Endothelial cell of umbilical vein (primary cell): ENCODE results near the gene EPHX1. TPM values are rescaled to one million over a fixed set of nuclear protein-coding genes. Genes with fewer than 3 reads are reported as not detected.

Experiments
- BruUV-seq: library from RNA; stranded (reverse); fragments of 400-500 nt; replicated peaks from 2 replicates; lab custom pipeline; 2021; lab: Mats Ljungman, UMichigan
- CTCF ChIA-PET: fragments of 300-600, 350-600 bp; sonication (Branson Sonifier 250); formaldehyde crosslinking; loops from one replicate; lab custom pipeline; 2021; ENCODE audit warnings: antibody characterized with exemption, inconsistent platforms; lab: Charles Lee
- POLR2A ChIA-PET: fragments of 300-600, 350-600 bp; sonication (Branson Sonifier 250); formaldehyde crosslinking; loops from one replicate; lab custom pipeline; 2021; ENCODE audit warnings: antibody characterized with exemption, inconsistent platforms; lab: Charles Lee
- DNase-seq: peaks from one replicate; pipeline ENCODE4 v3.0.0-alpha.2; 2011; ENCODE audit warnings: low read depth, low spot score
- FAIRE-seq: peaks from 2 replicates; lab custom pipeline; 2011; peaks lifted over from hg19 to GRCh38; lab: Jason Lieb, UNC
- H2AFZ ChIP-seq: 2 replicates; pipeline ENCODE4 v1.6.0; 2012; ENCODE audit warnings: low read depth, low read length, control low read depth, inconsistent platforms
- H3K27ac ChIP-seq: 2 replicates; pipeline ENCODE4 v1.5.1; 2011; ENCODE audit warnings: low read depth, mild to moderate bottlenecking, control low read depth, low read length, moderate library complexity; ENCODE audit not compliant: insufficient read depth
- H3K27me3 ChIP-seq, 2 experiments: 2 replicates each; pipeline versions ENCODE4 v1.6.0 to v1.6.1; 2011; ENCODE audit warnings: low read length in 2 of 2, mixed read lengths in 1 of 2; ENCODE audit not compliant: control insufficient read depth in 2 of 2, insufficient read depth in 2 of 2
- H3K36me3 ChIP-seq, 2 experiments: 2 replicates in 1 of 2; 3 replicates in 1 of 2; pipeline ENCODE4 v1.5.1; 2011; ENCODE audit warnings: low read length in 2 of 2, mild to moderate bottlenecking in 1 of 2, moderate library complexity in 1 of 2; ENCODE audit not compliant: control insufficient read depth in 2 of 2, insufficient read depth in 2 of 2; ENCODE audit errors: extremely low read depth in 1 of 2
- H3K4me1 ChIP-seq: 3 replicates; pipeline ENCODE4 v1.5.1; 2011; ENCODE audit warnings: mild to moderate bottlenecking, low read length; ENCODE audit not compliant: control insufficient read depth, insufficient read depth; ENCODE audit errors: extremely low read depth
- H3K4me2 ChIP-seq: 2 replicates; pipeline ENCODE4 v1.6.1; 2011; ENCODE audit warnings: low read length, control low read depth, mixed read lengths; ENCODE audit not compliant: insufficient read depth
- H3K4me3 ChIP-seq, 3 experiments: fragments of 200-600 bp in 1 of 3; sonication (generic), shearing (Covaris generic) in 1 of 3; replicated peaks in 1 of 3; 2 replicates each; pipeline ENCODE4 v1.5.1; 2011 to 2016; ENCODE audit warnings: control low read depth in 3 of 3, low read length in 3 of 3, mild to moderate bottlenecking in 2 of 3, inconsistent platforms in 1 of 3, low read depth in 1 of 3, moderate library complexity in 1 of 3; ENCODE audit not compliant: insufficient read depth in 1 of 3
- H3K79me2 ChIP-seq: 2 replicates; pipeline ENCODE4 v1.6.0; 2012; ENCODE audit warnings: low read length, inconsistent platforms; ENCODE audit not compliant: control insufficient read depth, insufficient read depth
- H3K9ac ChIP-seq: replicated peaks from 2 replicates; pipeline ENCODE3; 2011; ENCODE audit warnings: low read length, control low read depth; ENCODE audit not compliant: insufficient read depth; ENCODE audit errors: extremely low read depth
- H3K9me1 ChIP-seq: replicated peaks from 3 replicates; pipeline ENCODE4 v1.6.0; 2011; ENCODE audit warnings: mild to moderate bottlenecking, low read length; ENCODE audit not compliant: control insufficient read depth, insufficient read depth; ENCODE audit errors: extremely low read depth
- H3K9me3 ChIP-seq: replicated peaks from 2 replicates; pipeline ENCODE4 v1.5.1; 2012; ENCODE audit warnings: low read length, inconsistent platforms; ENCODE audit not compliant: control insufficient read depth, insufficient read depth
- H4K20me1 ChIP-seq: replicated peaks from 2 replicates; pipeline ENCODE3; 2011; ENCODE audit warnings: mild to moderate bottlenecking, low read length; ENCODE audit not compliant: control insufficient read depth, insufficient read depth; ENCODE audit errors: extremely low read depth
- EZH2 ChIP-seq: IDR thresholded peaks from 2 replicates; pipeline ENCODE4 v1.6.1; 2012; ENCODE audit warnings: borderline replicate concordance, low read depth, mild to moderate bottlenecking, moderate library complexity, low read length, inconsistent platforms; ENCODE audit not compliant: severe bottlenecking
- FOS ChIP-seq: IDR thresholded peaks from 2 replicates; pipeline ENCODE4 v1.6.1; 2011; ENCODE audit warnings: mild to moderate bottlenecking, low read length, moderate library complexity, borderline replicate concordance; ENCODE audit not compliant: insufficient read depth
- GATA2 ChIP-seq: IDR thresholded peaks from 2 replicates; pipeline ENCODE4 v1.7.0; 2011; ENCODE audit warnings: low read depth, mild to moderate bottlenecking, moderate library complexity, mixed read lengths, low read length; ENCODE audit not compliant: insufficient read length, insufficient read depth
- JUN ChIP-seq: IDR thresholded peaks from 2 replicates; pipeline ENCODE4 v1.6.1; 2011; ENCODE audit warnings: borderline replicate concordance, low read depth; ENCODE audit not compliant: insufficient read length, insufficient read depth
- MAX ChIP-seq: IDR thresholded peaks from 2 replicates; pipeline ENCODE4 v1.6.1; 2011; ENCODE audit not compliant: insufficient read depth, insufficient read length
- MYC ChIP-seq: IDR thresholded peaks from one replicate; pipeline ENCODE4 v1.6.1; 2011; ENCODE audit warnings: mild to moderate bottlenecking, low read depth, low read length
- POLR2A ChIP-seq: IDR thresholded peaks from 2 replicates; pipeline ENCODE4 v1.6.1; 2012; ENCODE audit warnings: low read depth, mild to moderate bottlenecking, control low read depth, low read length
- POLR2AphosphoS5 ChIP-seq: IDR thresholded peaks from 2 replicates; pipeline ENCODE4 v1.6.1; 2012; ENCODE audit warnings: low read depth, mild to moderate bottlenecking, control low read depth, low read length, moderate library complexity; ENCODE audit not compliant: insufficient read depth
- dilution Hi-C: fragments of 300-500 bp; cut with MboI; formaldehyde crosslinking; loops from one replicate; pipeline ENCODE4 v1.15.0; 2019; ENCODE audit warnings: low sequenced_read_pairs; ENCODE audit not compliant: extremely low pct_ligation_motif_present
- intact Hi-C: fragments of 100-400 bp; cut with micrococcal nuclease; formaldehyde crosslinking; loops from one replicate; pipeline ENCODE4 v1.10.0; 2022
- polyA plus RNA-seq, 4 experiments: library from polyadenylated mRNA; depleted of rRNA in 3 of 4; stranded (reverse) in 3 of 4; unstranded in 1 of 4; fragments of >200 nt; gene quantifications; 2 replicates each; pipeline versions ENCODE4 v1.2.1 to v1.2.3, GENCODE V29; 2011 to 2012; ENCODE audit warnings: missing spikeins in 1 of 4
- total RNA-seq: library from RNA; stranded (reverse); gene quantifications from 2 replicates; pipeline ENCODE4 v1.2.3, GENCODE V29; 2021
- TF ChIP-seq, protein P1 (sequence below), 2 donors: IDR thresholded peaks; 1 replicate in 1 of 2; 2 replicates in 1 of 2; pipeline ENCODE4 v1.5.1; 2011; ENCODE audit warnings: low read length in 2 of 2, mild to moderate bottlenecking in 2 of 2, moderate library complexity in 2 of 2, control low read depth in 1 of 2, inconsistent platforms in 1 of 2, low read depth in 1 of 2; ENCODE audit not compliant: insufficient read depth in 1 of 2; ENCODE audit errors: extremely low read depth in 1 of 2

EPHX1 gene
- total and polyA plus RNA-seq, 2 donors (not counting 3 experiments of a cell fraction or from before 2014, with no cell fraction given): 23.7 to 25.2 TPM

- CTCF ChIA-PET: interaction anchor here (1.0 to 2.8 kb wide), 2 partner anchors 114 to 163 kb away, joined by 5 to 11 read pairs; partner anchors contain the start of gene ENAH
Measured at GRCh38 chr1:225765982-225766674, 43.8 kb upstream of the EPHX1 start.

More at GRCh38 chr1:225765982-225766674, 43.8 kb upstream of the EPHX1 start:
- dilution Hi-C loops: no loop called here
- H3K27me3 ChIP-seq: no peaks in the 10 kb centered on the region
- H4K20me1 ChIP-seq: no peaks in the 10 kb centered on the region
- no peak overlapping the region for H3K4me3 ChIP-seq
- H3K9me3 ChIP-seq: no peaks in the 10 kb centered on the region
- FAIRE-seq: no peak
- no peak overlapping the region for H3K4me2 ChIP-seq
- no peaks in the 10 kb centered on the region for H3K79me2 ChIP-seq
- TF ChIP-seq EZH2: no peak
- no peak for TF ChIP-seq MYC
- TF ChIP-seq GATA2: no peak
- TF ChIP-seq, protein P1, sequence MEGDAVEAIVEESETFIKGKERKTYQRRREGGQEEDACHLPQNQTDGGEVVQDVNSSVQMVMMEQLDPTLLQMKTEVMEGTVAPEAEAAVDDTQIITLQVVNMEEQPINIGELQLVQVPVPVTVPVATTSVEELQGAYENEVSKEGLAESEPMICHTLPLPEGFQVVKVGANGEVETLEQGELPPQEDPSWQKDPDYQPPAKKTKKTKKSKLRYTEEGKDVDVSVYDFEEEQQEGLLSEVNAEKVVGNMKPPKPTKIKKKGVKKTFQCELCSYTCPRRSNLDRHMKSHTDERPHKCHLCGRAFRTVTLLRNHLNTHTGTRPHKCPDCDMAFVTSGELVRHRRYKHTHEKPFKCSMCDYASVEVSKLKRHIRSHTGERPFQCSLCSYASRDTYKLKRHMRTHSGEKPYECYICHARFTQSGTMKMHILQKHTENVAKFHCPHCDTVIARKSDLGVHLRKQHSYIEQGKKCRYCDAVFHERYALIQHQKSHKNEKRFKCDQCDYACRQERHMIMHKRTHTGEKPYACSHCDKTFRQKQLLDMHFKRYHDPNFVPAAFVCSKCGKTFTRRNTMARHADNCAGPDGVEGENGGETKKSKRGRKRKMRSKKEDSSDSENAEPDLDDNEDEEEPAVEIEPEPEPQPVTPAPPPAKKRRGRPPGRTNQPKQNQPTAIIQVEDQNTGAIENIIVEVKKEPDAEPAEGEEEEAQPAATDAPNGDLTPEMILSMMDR (IDR thresholded peaks at IDR 0.05; ENCODE audit: extremely low read depth in 1 of 2, insufficient read depth in 1 of 2, low read depth in 1 of 2, low read length in 2 of 2): no peak
- TF ChIP-seq POLR2AphosphoS5: no peak
- TF ChIP-seq POLR2A: no peak
- TF ChIP-seq FOS: no peak
- no peak for TF ChIP-seq MAX
- TF ChIP-seq JUN: no peak
- no peak for DNase-seq
- POLR2A ChIA-PET: no interaction called here
- no TSS peak for BruUV-seq
- intact Hi-C loops: no loop called here
- no peak overlapping the region for H3K9ac ChIP-seq
- no peak overlapping the region for H2AFZ ChIP-seq
- H3K36me3 ChIP-seq: no peaks in the 10 kb centered on the region
- peaks cover 43% of the 10 kb centered on the region for H3K4me1 ChIP-seq
- H3K9me1 ChIP-seq: no peaks in the 10 kb centered on the region
- peak overlapping the region; percentile 58 for H3K27ac ChIP-seq
